GM12873 (cell line): ENCODE measurements around the gene PCDHGA7.

ENCODE experiments used
- TF ChIP-seq, protein P1 (sequence below): IDR thresholded peaks from 2 replicates; pipeline ENCODE4 v1.5.1; 2012; ENCODE audit warnings: low read depth, mild to moderate bottlenecking, moderate library complexity, low read length, control low read depth; ENCODE audit not compliant: insufficient read depth; ENCODE audit errors: missing control alignments

PCDHGA7 gene

DNA sequence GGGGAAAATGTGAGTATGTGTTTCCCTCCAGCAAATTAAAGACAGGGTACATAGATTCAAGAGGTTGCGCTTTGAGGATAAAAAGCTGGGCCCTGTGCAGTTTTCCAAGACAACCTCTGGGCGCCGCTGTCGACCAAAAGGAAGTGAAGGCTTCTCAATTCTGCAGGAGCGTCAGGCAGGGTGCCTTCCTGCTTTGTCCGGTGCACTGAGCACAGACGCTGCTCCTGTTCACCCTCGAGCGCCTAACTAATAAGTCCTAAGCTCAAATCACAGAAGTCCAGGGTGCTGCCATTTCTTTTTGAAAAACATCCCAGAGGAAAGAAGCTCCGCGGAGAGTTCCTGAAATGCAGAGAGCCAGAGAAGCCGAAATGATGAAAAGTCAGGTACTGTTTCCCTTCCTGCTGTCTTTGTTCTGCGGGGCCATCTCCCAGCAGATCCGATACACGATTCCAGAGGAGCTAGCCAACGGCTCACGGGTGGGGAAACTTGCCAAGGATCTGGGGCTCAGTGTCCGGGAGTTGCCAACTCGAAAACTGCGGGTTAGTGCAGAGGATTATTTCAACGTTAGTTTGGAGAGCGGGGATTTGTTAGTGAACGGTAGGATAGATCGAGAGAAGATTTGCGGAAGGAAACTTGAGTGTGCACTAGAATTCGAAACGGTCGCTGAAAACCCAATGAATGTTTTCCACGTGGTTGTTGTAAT is 32.5 kb upstream of the PCDHGA7 start, which contains the start of gene PCDHGB1:
TSS of gene PCDHGB1 (plus strand) at position 183 of the 703 bp plus-strand sequence. CDS start at position 345, 162 bp downstream.
- TF ChIP-seq, protein P1, sequence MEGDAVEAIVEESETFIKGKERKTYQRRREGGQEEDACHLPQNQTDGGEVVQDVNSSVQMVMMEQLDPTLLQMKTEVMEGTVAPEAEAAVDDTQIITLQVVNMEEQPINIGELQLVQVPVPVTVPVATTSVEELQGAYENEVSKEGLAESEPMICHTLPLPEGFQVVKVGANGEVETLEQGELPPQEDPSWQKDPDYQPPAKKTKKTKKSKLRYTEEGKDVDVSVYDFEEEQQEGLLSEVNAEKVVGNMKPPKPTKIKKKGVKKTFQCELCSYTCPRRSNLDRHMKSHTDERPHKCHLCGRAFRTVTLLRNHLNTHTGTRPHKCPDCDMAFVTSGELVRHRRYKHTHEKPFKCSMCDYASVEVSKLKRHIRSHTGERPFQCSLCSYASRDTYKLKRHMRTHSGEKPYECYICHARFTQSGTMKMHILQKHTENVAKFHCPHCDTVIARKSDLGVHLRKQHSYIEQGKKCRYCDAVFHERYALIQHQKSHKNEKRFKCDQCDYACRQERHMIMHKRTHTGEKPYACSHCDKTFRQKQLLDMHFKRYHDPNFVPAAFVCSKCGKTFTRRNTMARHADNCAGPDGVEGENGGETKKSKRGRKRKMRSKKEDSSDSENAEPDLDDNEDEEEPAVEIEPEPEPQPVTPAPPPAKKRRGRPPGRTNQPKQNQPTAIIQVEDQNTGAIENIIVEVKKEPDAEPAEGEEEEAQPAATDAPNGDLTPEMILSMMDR, result peak; percentile 70

DNA sequence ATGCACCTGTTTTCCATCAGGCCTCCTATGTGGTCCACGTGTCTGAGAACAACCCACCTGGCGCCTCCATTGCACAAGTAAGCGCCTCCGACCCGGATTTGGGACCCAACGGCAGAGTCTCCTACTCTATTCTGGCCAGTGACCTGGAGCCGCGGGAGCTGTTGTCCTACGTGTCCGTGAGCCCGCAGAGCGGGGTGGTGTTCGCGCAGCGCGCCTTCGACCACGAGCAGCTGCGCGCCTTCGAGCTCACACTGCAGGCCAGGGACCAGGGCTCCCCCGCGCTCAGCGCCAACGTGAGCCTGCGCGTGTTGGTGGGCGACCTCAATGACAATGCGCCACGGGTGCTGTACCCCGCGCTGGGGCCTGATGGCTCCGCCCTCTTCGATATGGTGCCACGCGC is 31.0 kb upstream of the PCDHGA7 start:
- TF ChIP-seq, protein P1, result no peak

DNA sequence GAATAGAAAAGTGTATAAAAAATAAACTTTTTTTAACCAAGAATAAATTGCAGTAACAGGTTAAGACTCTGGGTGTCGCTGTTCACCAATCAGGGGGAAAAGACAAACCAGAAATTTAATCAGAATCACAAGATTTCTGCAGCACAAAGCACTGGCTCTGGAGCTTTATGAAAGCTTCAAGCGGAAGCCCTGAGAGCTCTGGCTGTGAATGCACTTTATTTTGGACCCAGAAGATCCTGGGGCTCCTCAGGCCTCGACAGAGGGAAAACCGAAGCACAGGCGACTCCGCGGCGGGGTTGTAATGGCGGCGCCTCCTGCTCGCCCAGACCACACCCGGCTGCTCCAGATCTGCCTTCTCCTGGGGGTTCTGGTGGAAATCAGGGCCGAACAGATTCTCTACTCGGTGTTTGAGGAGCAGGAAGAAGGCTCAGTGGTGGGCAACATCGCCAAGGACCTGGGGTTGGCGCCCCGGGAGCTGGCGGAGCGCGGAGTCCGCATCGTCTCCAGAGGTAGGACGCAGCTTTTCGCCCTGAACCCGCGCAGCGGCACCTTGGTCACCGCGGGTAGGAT is 27.6 kb upstream of the PCDHGA7 start, which contains the start of gene PCDHGA4:
TSS of gene PCDHGA4 (plus strand) at position 122 of the 570 bp plus-strand sequence. CDS start at position 209, 87 bp downstream.
- TF ChIP-seq, protein P1, result peak; percentile 49

DNA sequence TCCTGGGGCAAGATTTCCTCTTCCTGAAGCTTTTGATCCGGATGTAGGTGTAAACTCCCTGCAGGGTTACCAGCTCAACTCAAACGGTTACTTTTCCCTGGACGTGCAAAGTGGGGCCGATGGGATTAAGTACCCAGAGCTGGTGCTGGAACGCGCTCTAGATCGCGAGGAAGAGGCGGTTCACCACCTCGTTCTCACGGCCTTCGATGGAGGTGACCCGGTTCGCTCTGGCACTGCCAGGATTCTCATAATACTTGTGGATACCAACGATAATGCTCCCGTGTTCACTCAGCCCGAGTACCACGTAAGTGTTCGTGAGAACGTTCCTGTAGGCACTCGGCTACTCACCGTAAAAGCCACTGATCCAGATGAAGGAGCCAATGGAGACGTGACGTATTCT is 26.9 kb upstream of the PCDHGA7 start:
- TF ChIP-seq, protein P1, result no peak

DNA sequence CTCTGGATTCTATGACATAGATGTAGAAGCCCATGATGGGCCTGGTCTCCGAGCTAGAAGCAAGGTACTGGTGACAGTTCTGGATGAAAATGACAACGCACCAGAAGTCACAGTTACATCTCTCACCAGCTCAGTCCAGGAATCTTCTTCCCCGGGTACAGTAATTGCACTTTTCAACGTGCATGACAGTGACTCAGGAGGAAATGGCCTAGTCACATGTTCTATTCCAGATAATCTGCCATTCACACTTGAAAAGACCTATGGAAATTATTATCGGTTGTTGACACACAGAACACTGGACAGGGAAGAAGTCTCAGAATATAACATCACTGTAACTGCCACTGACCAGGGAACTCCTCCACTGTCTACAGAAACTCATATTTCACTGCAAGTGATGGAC is 26.4 kb upstream of the PCDHGA7 start:
- TF ChIP-seq, protein P1, result no peak

- TF ChIP-seq, protein P1, result no peak
Observed at GRCh38 chr5:141356950-141357349, 25.6 kb upstream of the PCDHGA7 start.

GRCh38 chr5:141359790-141360426 is 22.6 kb upstream of the PCDHGA7 start, which contains the start of gene PCDHGB2:
Gene PCDHGB2, plus strand, starts transcription at chr5:141359994. Its CDS starts 142 bp downstream, at chr5:141360136.
- TF ChIP-seq, protein P1, result peak; percentile 27
